HEK293 (cell line): ENCODE results near the gene CUZD1.

Source experiments
- CTCF ChIA-PET: fragments of 350-600 bp; formaldehyde crosslinking; extraction: SDS; loops from one replicate; lab custom pipeline; 2021; ENCODE audit warnings: antibody characterized with exemption; lab: Yijun Ruan, JAX
- POLR2A ChIA-PET: fragments of 300-600 bp; formaldehyde crosslinking; extraction: SDS; loops from one replicate; lab custom pipeline; 2020; ENCODE audit warnings: antibody characterized with exemption, inconsistent platforms; lab: Yijun Ruan, JAX
- H3K27ac ChIP-seq: fragments of 200-500 bp; sonication (Bioruptor generic); 2 replicates; pipeline ENCODE4 v1.5.1; 2014; ENCODE audit warnings: low read depth, low read length, control low read depth, inconsistent platforms; ENCODE audit errors: extremely low read depth
- H3K36me3 ChIP-seq, 2 experiments: fragments of 200-500 bp in 1 of 2; sonication (Bioruptor generic) in 1 of 2; 1 replicate in 1 of 2; 2 replicates in 1 of 2; pipeline ENCODE4 v1.5.1; 2014 to 2017; ENCODE audit warnings: inconsistent platforms in 2 of 2, low read length in 2 of 2; ENCODE audit not compliant: control insufficient read depth in 2 of 2, insufficient read depth in 1 of 2
- H3K4me1 ChIP-seq: fragments of 200-500 bp; sonication (Bioruptor generic); 2 replicates; pipeline ENCODE4 v1.5.1; 2014; ENCODE audit warnings: mild to moderate bottlenecking, low read length, inconsistent platforms; ENCODE audit not compliant: control insufficient read depth, insufficient read depth
- H3K4me3 ChIP-seq: 2 replicates; pipeline ENCODE4 v1.5.1; 2011; ENCODE audit warnings: low read depth, mild to moderate bottlenecking, control low read depth, low read length, moderate library complexity
- H3K9me3 ChIP-seq: fragments of 200-500 bp; sonication (Bioruptor generic); 2 replicates; pipeline ENCODE4 v1.5.1; 2014; ENCODE audit warnings: low read depth, low read length, inconsistent platforms; ENCODE audit not compliant: control insufficient read depth, insufficient read depth
- BCL11B ChIP-seq: fragments of 450-650 bp; formaldehyde crosslinking; IDR thresholded peaks from 2 replicates; pipeline ENCODE4 v1.5.1; 2016; ENCODE audit warnings: low read depth, missing biosample characterization, missing genetic modification characterization
- HIC1 ChIP-seq: fragments of 450-650 bp; formaldehyde crosslinking; IDR thresholded peaks from 2 replicates; pipeline ENCODE4 v1.5.1; 2016; ENCODE audit warnings: missing biosample characterization, missing genetic modification characterization
- IKZF3 ChIP-seq: fragments of 450-650 bp; IDR thresholded peaks from 2 replicates; pipeline ENCODE4 v1.5.0; 2018; ENCODE audit warnings: missing biosample characterization, mild to moderate bottlenecking, missing genetic modification characterization, moderate library complexity
- PRDM1 ChIP-seq: fragments of 450-650 bp; formaldehyde crosslinking; IDR thresholded peaks from 2 replicates; pipeline ENCODE4; 2016; ENCODE audit warnings: missing biosample characterization, missing genetic modification characterization
- REPIN1 ChIP-seq: fragments of 450-650 bp; formaldehyde crosslinking; IDR thresholded peaks from 2 replicates; pipeline ENCODE4 v1.5.1; 2017; ENCODE audit warnings: missing biosample characterization, missing genetic modification characterization, low read depth
- SP7 ChIP-seq: fragments of 450-650 bp; formaldehyde crosslinking; IDR thresholded peaks from 2 replicates; pipeline ENCODE4 v1.5.1; 2016; ENCODE audit warnings: missing biosample characterization, missing genetic modification characterization
- TCF7L2 ChIP-seq: IDR thresholded peaks from 2 replicates; pipeline ENCODE4 v1.6.1; 2011; ENCODE audit warnings: low read depth, mild to moderate bottlenecking, inconsistent platforms, low read length, moderate library complexity, borderline replicate concordance
- TSHZ1 ChIP-seq: fragments of 450-650 bp; formaldehyde crosslinking; IDR thresholded peaks from 2 replicates; pipeline ENCODE4 v1.5.1; 2016; ENCODE audit warnings: missing biosample characterization, missing genetic modification characterization, borderline replicate concordance
- ZFP3 ChIP-seq: fragments of 450-650 bp; formaldehyde crosslinking; IDR thresholded peaks from 2 replicates; pipeline ENCODE4 v1.5.1; 2016; ENCODE audit warnings: low read depth, missing biosample characterization, missing genetic modification characterization
- ZNF112 ChIP-seq: fragments of 450-650 bp; formaldehyde crosslinking; IDR thresholded peaks from 2 replicates; pipeline ENCODE4 v1.5.0; 2017; ENCODE audit warnings: missing biosample characterization, missing genetic modification characterization
- ZNF16 ChIP-seq: fragments of 450-650 bp; formaldehyde crosslinking; IDR thresholded peaks from 2 replicates; pipeline ENCODE4 v1.5.1; 2016; ENCODE audit warnings: low read depth, missing biosample characterization, missing genetic modification characterization
- ZNF211 ChIP-seq: fragments of 450-650 bp; formaldehyde crosslinking; IDR thresholded peaks from 2 replicates; pipeline ENCODE4 v1.5.1; 2016; ENCODE audit warnings: low read depth, missing biosample characterization, missing genetic modification characterization
- ZNF223 ChIP-seq: fragments of 450-650 bp; formaldehyde crosslinking; IDR thresholded peaks from 2 replicates; pipeline ENCODE4 v1.5.1; 2016; ENCODE audit warnings: missing biosample characterization, missing genetic modification characterization
- ZNF24 ChIP-seq: fragments of 450-650 bp; formaldehyde crosslinking; IDR thresholded peaks from 2 replicates; pipeline ENCODE4 v1.5.1; 2016; ENCODE audit warnings: missing biosample characterization, missing genetic modification characterization
- ZNF26 ChIP-seq: fragments of 450-650 bp; formaldehyde crosslinking; IDR thresholded peaks from 2 replicates; pipeline ENCODE4 v1.5.1; 2016; ENCODE audit warnings: missing biosample characterization, missing genetic modification characterization
- ZNF404 ChIP-seq: fragments of 450-650 bp; formaldehyde crosslinking; IDR thresholded peaks from 2 replicates; pipeline ENCODE4 v1.5.1; 2017; ENCODE audit warnings: missing biosample characterization, missing genetic modification characterization
- ZNF426 ChIP-seq: fragments of 450-650 bp; formaldehyde crosslinking; IDR thresholded peaks from 2 replicates; pipeline ENCODE4 v1.5.1; 2017; ENCODE audit warnings: missing biosample characterization, missing genetic modification characterization, mild to moderate bottlenecking, inconsistent platforms, moderate library complexity
- ZNF544 ChIP-seq: fragments of 450-650 bp; formaldehyde crosslinking; IDR thresholded peaks from 2 replicates; pipeline ENCODE4 v1.5.0; 2017; ENCODE audit warnings: missing biosample characterization, missing genetic modification characterization
- ZNF549 ChIP-seq: fragments of 450-650 bp; IDR thresholded peaks from 2 replicates; pipeline ENCODE4 v1.5.1; 2018; ENCODE audit warnings: missing biosample characterization, missing genetic modification characterization, mild to moderate bottlenecking, inconsistent platforms, moderate library complexity
- ZNF600 ChIP-seq: fragments of 450-650 bp; formaldehyde crosslinking; IDR thresholded peaks from 2 replicates; pipeline ENCODE4 v1.5.1; 2016; ENCODE audit warnings: missing biosample characterization, missing genetic modification characterization
- ZNF621 ChIP-seq: fragments of 450-650 bp; formaldehyde crosslinking; IDR thresholded peaks from 2 replicates; pipeline ENCODE4 v1.5.1; 2017; ENCODE audit warnings: missing biosample characterization, missing genetic modification characterization
- ZNF629 ChIP-seq: fragments of 450-650 bp; formaldehyde crosslinking; IDR thresholded peaks from 2 replicates; pipeline ENCODE4 v1.5.1; 2017; ENCODE audit warnings: missing biosample characterization, missing genetic modification characterization
- ZNF707 ChIP-seq: fragments of 450-650 bp; formaldehyde crosslinking; IDR thresholded peaks from 2 replicates; pipeline ENCODE4 v1.5.1; 2016; ENCODE audit warnings: missing biosample characterization, missing genetic modification characterization
- ZXDB ChIP-seq: fragments of 450-650 bp; formaldehyde crosslinking; IDR thresholded peaks from 2 replicates; pipeline ENCODE4 v1.5.1; 2016; ENCODE audit warnings: missing biosample characterization, missing genetic modification characterization
- TF ChIP-seq, protein P1 (sequence below): fragments of 450-650 bp; formaldehyde crosslinking; IDR thresholded peaks from 2 replicates; pipeline ENCODE4 v1.5.1; 2016; ENCODE audit warnings: missing biosample characterization, missing genetic modification characterization, low read depth

Gene CUZD1

GRCh38 chr10:122863216-122864193 lies 17.8 kb upstream of the CUZD1 start (continued):
- TF ChIP-seq TCF7L2: no peak

- Histone ChIP-seq H3K4me1 (peaks cover 3% of the 10 kb centered on the region; the same call in 1 of the 2 replicates), H3K4me3 (no peak overlapping the region), H3K27ac (no peak overlapping the region), H3K9me3 (no peaks in the 10 kb centered on the region), H3K36me3 (peaks cover 0 to 7% of the 10 kb centered on the region in 2 experiments; a peak in 1 of 3 replicates)
- ChIA-PET POLR2A (interaction anchor here (1.5 kb wide), 1 partner anchor 10 kb away, joined by 3 read pairs; no protein-coding TSS in a partner anchor), CTCF (no interaction called here)
- TF ChIP-seq PRDM1 (tag by site-specific recombination): no peak
- TF ChIP-seq TSHZ1 (tag by site-specific recombination): no peak
- TF ChIP-seq SP7: no peak
- TF ChIP-seq ZNF211 (tag by site-specific recombination): no peak
- TF ChIP-seq ZNF404 (tag by site-specific recombination): no peak
- TF ChIP-seq ZXDB: no peak
- no peak for TF ChIP-seq REPIN1 (tag by site-specific recombination)
- no peak for TF ChIP-seq ZNF544 (tag by site-specific recombination)
- TF ChIP-seq ZNF707 (tag by site-specific recombination): no peak
- TF ChIP-seq ZNF629 (tag by site-specific recombination): peak; percentile 90
- no peak for TF ChIP-seq IKZF3 (tag by site-specific recombination)
- no peak for TF ChIP-seq ZFP3 (tag by site-specific recombination)
- TF ChIP-seq ZNF16 (tag by site-specific recombination): no peak
- peak; percentile 58 for TF ChIP-seq HIC1
- TF ChIP-seq, protein P1, sequence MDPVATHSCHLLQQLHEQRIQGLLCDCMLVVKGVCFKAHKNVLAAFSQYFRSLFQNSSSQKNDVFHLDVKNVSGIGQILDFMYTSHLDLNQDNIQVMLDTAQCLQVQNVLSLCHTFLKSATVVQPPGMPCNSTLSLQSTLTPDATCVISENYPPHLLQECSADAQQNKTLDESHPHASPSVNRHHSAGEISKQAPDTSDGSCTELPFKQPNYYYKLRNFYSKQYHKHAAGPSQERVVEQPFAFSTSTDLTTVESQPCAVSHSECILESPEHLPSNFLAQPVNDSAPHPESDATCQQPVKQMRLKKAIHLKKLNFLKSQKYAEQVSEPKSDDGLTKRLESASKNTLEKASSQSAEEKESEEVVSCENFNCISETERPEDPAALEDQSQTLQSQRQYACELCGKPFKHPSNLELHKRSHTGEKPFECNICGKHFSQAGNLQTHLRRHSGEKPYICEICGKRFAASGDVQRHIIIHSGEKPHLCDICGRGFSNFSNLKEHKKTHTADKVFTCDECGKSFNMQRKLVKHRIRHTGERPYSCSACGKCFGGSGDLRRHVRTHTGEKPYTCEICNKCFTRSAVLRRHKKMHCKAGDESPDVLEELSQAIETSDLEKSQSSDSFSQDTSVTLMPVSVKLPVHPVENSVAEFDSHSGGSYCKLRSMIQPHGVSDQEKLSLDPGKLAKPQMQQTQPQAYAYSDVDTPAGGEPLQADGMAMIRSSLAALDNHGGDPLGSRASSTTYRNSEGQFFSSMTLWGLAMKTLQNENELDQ (tag by site-specific recombination): no peak
- TF ChIP-seq BCL11B: no peak
- no peak for TF ChIP-seq ZNF112 (tag by site-specific recombination)
- TF ChIP-seq ZNF24 (tag by site-specific recombination): no peak
- TF ChIP-seq ZNF600: peak; percentile 74
- no peak for TF ChIP-seq ZNF549
- no peak for TF ChIP-seq ZNF426
- no peak for TF ChIP-seq ZNF223 (tag by site-specific recombination)
- TF ChIP-seq ZNF26: no peak
- no peak for TF ChIP-seq ZNF621 (tag by site-specific recombination)
These were observed 16.1 kb upstream of the CUZD1 start for GRCh38 chr10:122861711-122862161.
